ENCODE data around the gene LTB4R.

LTB4R gene

GRCh38 chr14:24304019-24304387, 7.3 kb upstream of the LTB4R start:
- DNase-seq = no peak

DNA sequence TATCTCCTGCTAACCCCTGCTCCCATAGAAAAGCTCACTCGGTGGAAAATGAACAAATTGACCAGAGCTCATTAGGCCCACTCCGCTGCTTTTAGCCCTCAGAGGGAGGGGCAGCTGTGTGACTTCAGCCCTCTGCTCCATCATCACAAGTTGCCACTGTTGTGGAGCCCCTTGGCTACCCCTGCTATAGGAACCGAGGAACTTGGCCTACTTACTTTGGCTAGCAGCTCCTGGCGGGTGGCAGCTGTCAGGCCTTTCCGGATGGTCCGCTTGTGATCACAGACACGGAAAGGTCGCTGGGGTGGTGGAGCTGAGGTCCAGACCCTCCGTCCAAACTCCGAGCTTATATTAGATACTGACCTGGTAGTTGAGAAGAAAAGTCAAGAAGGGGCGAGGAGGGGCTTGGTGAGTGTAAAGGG, 4.1 kb upstream of the LTB4R start:
- no peak for DNase-seq

DNA sequence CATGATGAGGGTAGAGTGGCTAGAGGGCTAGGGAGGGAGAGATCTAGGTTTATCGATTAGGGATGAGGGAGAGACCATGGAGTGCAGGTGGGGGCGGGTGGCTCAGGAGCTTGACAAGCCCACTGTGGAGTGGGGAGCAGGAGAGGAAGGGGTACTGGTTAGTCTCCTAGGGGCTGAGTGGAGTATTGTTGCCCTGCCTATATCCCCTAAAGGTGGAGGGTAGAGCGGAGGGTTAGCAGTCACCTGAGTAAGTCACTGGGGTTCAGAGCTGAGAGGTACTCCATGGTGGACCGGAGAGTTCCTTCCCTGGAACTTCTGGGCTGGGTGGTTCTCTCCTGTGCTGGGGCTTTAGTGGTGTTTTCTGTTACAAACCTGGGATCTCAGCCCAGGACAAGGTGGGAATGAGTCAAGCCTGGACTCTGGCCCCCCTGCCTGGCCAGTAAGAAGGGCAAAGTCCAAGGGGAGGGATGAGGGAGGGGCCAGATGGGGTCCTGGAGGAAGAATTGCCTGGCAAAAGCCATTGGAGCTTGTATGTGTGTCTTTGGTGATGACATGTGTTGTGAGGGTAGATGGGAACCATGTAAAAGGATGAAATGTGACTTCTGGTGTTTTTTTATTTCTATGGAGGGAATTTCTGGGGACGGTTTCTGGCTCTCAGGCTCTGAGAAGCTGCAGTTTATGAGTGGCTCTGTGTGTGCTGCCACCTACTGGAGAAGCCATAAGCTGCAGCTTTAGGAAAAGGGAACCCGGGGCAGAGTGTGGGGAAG, 3.5 kb upstream of the LTB4R start, which contains the start of gene CIDEB:
TSS of gene CIDEB (minus strand) at position 403 of the 767 bp plus-strand sequence. CDS start at position 284, 119 bp downstream.
- peak; percentile 19 for DNase-seq

DNA sequence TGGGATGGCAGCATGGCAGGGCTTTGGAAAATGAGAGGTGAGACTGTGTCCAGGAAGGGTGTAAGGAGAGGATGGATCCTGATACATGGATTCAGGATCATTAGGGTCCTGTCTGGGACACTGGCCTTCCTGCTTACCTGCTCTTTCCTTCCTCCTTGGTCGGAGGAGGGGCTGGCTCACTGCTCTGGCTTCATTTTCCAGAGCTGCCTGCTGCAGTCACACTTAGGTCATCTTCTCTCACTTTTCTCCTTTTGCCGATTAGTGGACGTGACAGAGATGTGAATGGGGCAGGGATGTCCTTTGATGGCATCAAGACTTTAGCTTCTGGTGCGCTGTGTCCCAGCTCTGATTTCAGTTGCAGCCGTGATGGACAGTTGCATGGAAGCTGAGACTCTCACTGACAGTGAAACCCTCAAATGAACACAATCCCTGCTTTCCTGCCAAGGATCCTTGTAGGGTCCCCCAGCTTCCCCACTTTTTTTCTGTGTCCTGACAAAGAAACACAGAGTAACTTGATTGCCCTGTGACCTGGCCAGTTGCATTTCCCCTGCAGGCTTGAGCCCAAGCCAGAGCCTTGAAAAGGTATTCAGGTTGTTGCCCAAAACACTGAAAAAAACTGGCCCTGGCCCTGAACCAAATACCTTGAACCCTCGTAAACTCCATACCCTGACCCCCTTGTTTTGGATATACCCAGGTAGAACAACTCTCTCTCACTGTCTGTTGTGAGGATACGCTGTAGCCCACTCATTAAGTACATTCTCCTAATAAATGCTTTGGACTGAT, 2.8 kb upstream of the LTB4R start:
- DNase-seq = no peak

DNA sequence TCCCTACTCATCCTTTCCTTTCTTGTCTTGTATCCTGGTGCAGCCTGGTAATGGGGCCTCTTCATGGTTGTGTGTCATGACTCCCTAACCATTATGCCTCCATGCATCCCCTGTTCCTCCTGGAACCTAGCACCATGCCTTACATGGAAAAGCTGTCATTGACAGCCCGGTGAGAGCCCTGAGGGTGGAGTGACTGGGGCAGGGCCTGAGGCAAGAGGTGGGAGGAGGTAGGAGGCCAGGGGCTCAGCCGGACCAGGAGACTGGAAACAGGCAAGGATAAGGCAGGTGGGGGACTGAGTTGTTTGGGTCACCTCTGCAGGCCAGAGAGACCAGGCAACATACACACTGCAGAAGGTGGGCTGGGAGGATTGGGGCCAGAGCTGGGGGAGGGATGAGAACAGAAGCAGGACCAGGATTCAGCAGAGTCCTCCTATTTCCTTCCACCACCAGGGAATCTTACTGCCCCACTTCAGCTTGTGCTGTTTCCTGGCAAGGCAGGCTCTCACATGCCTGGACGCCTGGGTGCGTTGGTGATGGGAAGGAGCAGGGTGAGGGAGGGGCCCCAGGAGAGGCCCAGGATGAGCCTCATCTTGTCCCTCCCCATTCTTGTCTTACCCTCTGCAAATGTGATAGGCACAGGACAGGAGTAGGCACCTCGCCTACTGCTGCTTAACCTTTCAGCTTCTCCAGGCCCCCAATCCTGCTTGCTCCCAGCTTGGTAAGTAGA, 1.6 kb upstream of the LTB4R start, which contains the start of gene LTB4R2:
TSS of gene LTB4R2 (plus strand) at position 603 of the 727 bp plus-strand sequence. CDS start 525 bp downstream, outside the sequence.
- no peak for DNase-seq

DNA sequence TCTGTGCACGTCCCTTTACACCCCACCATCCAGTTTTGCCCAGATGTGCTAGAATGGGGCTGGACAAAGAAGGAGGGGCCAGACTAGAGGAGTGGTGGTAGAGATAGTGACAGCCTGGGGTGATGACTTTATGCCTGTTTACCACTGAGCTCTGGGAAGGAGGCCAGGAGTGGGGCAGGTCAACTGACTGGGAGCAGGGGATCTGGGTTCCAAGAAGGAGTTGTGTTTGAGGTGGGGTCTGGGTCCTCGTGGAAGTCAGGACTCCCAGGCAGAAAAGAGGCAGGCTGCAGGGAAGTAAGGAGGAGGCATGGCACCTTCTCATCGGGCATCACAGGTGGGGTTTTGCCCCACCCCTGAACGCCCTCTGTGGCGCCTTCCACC, 1.0 kb upstream of the LTB4R start:
- DNase-seq = no peak

DNA sequence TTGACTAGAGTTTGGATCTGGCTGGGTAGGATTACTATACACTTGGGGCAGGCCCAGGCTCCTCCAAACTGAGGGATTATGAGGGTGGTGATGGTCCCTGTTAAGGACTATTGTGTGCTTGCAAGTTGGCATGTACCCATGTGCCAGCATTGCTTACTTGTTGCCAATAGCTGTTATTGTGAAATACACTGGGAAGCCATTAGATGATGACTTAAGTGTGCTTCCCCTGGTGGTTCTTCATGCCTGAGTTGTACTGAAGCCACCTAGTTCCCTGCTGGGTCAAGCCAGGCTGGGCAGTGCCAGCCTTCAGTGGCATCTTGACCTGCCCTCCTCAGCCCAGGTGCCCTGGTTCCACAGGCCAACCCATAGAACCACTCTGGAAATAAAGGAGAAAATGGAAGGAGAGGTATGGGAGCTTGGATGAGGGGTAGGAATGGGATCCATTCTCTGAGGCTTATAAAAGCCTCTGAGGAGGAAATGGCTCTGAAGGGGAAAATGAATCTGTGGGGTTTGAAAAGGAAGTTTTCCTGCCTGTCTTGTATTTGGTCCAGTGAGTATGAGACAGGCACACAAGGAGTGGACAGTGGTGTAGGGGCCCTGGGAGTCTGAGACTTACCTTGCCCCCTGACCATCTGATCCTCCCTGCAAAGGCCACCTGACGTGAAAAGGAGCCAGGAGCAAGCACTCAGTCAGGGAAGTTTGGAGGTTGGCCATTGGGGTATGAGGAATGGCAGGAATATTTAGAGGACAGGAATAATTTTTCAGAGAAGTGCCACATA, 724 bp downstream of the LTB4R start:
- DNase-seq = no peak

DNA sequence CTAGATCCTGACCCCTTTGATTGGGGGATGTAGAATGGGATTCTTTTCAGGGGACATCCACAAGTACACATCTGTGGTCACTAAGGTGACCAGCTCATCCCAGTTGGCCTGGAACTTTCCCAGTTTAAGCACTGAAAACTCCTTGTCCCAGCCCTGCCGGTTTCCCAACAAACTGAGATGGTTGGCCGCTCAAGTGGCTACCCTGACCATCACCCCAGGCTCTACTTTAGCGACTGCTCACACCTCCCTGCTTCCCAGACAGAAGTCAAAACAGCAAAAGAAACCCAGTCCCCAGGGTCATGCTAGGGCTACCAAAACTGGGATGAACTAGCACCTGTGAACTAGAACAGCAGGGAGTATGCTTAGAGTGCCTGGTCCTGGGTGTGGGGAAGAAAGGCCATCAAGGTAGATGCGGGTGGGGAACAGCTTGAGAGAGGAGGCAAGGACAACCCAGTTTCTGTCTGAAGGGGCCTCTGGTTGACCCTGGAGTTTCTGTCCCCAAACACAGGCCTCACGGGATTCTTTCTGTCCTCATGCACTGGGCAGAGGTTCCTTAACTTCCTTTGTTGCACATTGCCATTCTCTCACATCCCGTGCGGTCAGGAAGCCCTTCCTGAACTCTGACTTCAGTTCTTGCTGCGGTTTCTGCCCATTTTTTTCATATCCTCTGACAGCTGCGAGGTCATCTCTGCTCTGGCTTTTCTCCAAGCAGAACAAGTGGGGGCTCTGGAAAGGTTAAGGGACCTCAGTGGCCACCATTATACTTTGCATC, 1.6 kb downstream of the LTB4R start:
- no peak for DNase-seq

- no peak for DNase-seq
Observed at GRCh38 chr14:24313913-24314312, 2.6 kb downstream of the LTB4R start.

DNA sequence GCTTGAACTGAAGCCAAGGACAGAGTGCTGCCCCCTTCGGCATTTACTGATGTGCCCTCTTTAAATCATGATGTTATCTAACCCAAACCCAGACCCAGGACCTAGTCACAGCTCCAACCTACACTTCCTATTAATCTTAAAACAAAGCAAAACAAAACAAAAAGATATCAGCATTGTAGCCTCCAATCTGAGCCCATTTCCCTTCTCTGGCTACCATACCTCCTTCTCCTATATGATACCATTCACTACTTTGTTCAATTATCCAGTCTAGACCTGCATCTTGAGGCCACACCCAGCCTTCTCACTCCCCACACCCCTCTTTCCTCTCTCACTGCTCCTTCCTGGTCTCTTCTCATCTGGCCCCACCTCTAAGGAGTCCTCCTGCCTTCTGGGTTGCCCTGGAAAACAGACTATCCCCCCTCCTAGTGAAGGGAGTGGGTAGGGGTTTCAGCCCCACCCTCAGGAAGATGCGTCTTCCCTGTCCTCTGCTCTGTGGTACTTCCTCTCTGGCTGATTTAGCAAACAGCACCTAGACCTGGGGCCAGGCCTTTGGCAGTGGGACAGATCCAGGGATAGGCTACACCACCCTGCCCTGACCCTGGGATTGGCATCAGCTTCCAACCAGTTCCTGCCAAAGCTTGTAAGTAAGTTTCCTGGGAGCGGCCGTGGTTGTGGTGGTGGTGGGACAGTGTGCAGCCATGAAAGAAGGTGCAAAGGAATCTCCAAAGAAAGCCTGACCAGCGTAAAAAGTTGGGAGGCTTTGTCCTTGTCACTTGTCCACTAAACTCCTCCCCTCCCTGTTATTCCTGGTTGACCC, 3.3 kb downstream of the LTB4R start:
- DNase-seq = no peak

DNA sequence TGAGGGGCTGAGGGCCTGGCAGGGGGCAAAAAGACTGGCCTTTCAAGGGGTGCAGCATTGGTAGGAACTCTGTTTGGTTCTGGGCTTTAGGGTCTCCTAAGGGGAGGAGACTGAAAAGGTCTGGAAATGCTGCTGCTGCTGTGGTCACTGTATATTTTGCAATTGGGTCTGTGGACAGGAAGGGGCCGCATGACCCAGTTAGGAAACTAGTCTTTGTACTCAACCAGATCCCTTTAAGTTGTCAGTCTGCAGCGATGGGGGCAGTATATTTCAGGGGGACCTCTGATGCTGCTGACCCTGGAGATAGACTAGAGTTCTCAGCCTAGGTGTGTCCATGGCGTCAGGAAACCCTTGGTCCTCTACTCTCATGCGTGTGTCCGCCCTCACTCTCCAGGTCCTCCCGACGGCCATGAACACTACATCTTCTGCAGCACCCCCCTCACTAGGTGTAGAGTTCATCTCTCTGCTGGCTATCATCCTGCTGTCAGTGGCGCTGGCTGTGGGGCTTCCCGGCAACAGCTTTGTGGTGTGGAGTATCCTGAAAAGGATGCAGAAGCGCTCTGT, 4.0 kb downstream of the LTB4R start:
- no peak for DNase-seq

DNA sequence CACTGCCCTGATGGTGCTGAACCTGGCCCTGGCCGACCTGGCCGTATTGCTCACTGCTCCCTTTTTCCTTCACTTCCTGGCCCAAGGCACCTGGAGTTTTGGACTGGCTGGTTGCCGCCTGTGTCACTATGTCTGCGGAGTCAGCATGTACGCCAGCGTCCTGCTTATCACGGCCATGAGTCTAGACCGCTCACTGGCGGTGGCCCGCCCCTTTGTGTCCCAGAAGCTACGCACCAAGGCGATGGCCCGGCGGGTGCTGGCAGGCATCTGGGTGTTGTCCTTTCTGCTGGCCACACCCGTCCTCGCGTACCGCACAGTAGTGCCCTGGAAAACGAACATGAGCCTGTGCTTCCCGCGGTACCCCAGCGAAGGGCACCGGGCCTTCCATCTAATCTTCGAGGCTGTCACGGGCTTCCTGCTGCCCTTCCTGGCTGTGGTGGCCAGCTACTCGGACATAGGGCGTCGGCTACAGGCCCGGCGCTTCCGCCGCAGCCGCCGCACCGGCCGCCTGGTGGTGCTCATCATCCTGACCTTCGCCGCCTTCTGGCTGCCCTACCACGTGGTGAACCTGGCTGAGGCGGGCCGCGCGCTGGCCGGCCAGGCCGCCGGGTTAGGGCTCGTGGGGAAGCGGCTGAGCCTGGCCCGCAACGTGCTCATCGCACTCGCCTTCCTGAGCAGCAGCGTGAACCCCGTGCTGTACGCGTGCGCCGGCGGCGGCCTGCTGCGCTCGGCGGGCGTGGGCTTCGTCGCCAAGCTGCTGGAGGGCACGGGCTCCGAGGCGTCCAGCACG, 4.7 kb downstream of the LTB4R start:
- no peak for DNase-seq

- DNase-seq = no peak
Observed at GRCh38 chr14:24316597-24316950, 5.3 kb downstream of the LTB4R start.

DNA sequence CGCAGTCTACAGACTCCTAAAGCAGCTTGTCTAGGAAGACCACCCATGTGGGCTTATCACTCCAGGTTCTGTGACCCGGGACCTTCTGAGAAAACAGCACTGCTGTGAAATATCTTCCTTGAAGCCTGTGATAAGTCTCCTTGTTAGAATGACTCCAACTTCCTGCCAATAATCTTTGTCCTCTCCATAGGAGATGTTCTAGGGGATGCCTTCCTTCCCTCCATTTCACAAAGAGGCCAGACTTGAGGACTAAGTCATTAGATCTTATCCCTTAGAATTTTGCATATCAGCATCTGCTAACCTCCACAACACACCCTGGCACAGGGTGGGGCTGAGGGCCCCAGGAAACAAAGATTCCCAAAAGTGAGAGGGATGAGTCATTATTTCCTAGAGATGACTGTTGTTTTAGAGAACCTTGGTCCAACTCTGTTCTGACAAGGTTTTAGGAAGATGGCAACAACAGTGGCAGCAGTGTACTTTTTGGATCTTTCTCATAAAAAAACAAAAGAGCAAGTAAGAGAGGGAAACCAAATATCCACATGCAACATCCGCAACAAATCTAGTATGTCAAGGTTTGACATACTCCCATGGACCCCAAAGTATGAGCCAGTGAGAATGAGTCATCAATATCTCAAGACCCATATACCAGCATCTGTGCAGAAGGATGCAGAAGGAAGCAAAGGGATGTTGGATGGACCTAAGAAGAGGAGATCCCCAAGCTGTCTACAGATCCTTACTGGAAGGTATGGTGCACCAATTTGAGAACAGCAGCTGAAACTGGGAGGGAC, 6.0 kb downstream of the LTB4R start:
- DNase-seq = no peak

- DNase-seq = no peak
Observed at GRCh38 chr14:24321212-24321975, 10.1 kb downstream of the LTB4R start.

DNA sequence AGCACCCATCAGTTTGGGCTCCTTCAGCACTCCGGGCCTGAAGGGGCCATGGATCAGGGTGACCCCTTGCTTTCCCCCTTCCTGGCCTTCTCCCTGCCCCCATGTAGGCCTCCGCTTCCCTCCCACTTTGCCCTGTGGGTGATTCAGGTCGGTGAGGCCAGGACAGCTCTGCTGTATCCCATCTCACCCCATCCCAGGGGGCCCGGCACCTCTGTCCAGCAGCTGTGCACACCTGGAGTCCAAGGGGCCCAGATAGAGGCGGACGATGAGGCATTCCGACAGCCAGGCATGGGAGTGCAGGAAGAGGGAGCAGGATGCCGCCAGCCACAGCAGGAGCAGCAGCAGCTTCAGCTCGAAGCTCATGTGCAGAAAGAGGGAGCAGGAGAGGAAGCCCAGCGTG, 11.4 kb downstream of the LTB4R start:
- DNase-seq = no peak

DNA sequence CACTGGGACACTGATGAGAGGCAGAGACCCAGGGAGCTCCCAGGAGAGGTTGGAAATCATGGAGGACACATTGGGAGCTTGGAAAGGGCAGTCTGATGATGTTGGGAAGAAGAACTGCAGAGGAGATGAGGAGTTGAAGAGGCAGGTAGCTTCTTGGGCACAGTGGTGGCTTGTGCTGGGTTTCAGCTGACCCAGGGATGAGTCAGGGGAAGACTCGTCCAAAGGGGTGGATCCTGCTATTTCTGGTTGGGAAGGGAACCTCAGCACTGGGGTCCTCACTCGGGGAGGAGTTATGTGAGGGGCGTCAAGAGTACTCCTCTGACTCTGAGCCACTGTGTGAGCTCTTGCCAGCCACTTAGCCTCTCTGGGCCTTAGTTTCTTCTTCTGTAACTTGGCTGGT, 12.0 kb downstream of the LTB4R start:
- no peak for DNase-seq

DNA sequence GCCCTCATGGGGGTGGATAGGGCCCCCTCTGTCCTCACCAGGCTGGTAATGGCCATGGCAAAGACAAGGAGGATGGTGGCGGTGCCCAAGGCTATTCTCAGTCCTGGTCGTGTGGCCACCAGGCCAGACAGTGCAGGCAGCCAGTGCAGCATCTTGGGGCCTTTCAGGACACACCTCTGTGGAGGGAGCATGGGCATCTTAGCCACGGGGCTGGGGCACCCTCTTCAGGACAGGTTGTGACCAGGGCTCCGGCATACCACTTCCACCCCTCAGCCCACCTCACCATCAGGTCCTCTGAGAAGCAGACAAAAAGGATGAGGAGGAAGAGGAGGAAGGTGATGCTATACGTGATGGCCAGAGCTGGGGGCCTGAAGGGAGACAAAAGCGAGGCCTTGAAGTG, 12.7 kb downstream of the LTB4R start:
- DNase-seq = no peak

Data from NK-92 treated with Interleukin-12 subunit alpha and Interleukin-12 subunit beta, amount 100 ng/mL, for 24 hours (cell line).